ENCODE results near the gene SLC25A25. TPM values are rescaled to one million over a fixed set of nuclear protein-coding genes. Genes with fewer than 3 reads are reported as not detected.

SLC25A25 gene
- total and polyA plus RNA-seq, 10 of the 15 experiments (the other 5 are each of a cell fraction or from before 2014, with no cell fraction given), result 0.04 to 17.1 (median 12.4) TPM; not detected in 1

DNA sequence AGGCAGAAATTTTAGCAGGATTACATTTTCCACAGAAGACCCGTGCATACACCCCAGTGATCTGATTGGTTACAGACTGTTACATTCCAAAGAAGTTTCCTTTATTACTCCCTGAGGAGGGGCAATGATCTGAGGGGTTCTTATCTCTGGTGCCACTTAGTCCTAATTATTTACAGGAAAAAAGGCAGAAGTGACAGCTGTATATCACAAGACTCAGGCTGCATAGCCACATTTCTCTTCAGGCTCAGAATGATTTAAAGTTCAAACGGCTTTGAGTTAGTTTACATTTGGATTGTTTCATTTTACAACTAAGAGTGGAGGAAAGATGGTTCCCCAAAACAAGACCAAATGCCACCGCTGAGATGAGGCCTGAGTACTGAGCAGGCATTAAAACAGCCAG lies 18.2 kb upstream of the SLC25A25 start:
- 52% methylated on average over 3 of the region's 3 CpGs for WGBS (ENCODE audit: insufficient coverage, insufficient replicate concordance, low lambda C conversion rate, missing lambda C conversion rate)
- ChIA-PET CTCF (no interaction called here), RAD21 (ENCODE audit: unreplicated experiment) (no interaction called here), POLR2A (no interaction called here), SMC1A (ENCODE audit: uncharacterized antibody, unreplicated experiment) (no interaction called here)
- BruUV-seq (replicated peaks), result no TSS peak
- no peak overlapping the region for H3K4me3 ChIP-seq
- H3K36me3 ChIP-seq (ENCODE audit: control insufficient read depth in 2 of 2, insufficient read depth in 2 of 2, low read length in 1 of 2), result no peaks in the 10 kb centered on the region
- no peak for ATAC-seq
- H3K4me2 ChIP-seq (ENCODE audit: control insufficient read depth, insufficient read depth), result no peak overlapping the region
- no peaks in the 10 kb centered on the region for H3K9me3 ChIP-seq (replicated peaks; ENCODE audit: control insufficient read depth, insufficient read depth, low read length)
- no peak overlapping the region for H3K9ac ChIP-seq (ENCODE audit: control insufficient read depth, insufficient read depth, low read length)
- H3K79me2 ChIP-seq (ENCODE audit: control insufficient read depth, insufficient read depth, low read length), result no peaks in the 10 kb centered on the region
- intact Hi-C loops (cut with micrococcal nuclease; ENCODE audit: unreplicated experiment), result no loop called here
- no peaks in the 10 kb centered on the region for H3K4me1 ChIP-seq (ENCODE audit: control insufficient read depth, insufficient read depth, low read length)
- H3K27me3 ChIP-seq (replicated peaks in 1 of 2; ENCODE audit: control insufficient read depth in 2 of 2, insufficient read depth in 2 of 2, low read length in 1 of 2), result no peaks in the 10 kb centered on the region; a peak in 2 of 4 replicates
- no peak overlapping the region for H3K27ac ChIP-seq (ENCODE audit: control insufficient read depth, insufficient read depth)
- no peaks in the 10 kb centered on the region for H4K20me1 ChIP-seq (ENCODE audit: control insufficient read depth, insufficient read depth)
- no peak for DNase-seq (ENCODE audit: low read depth, low spot score)
- H2AFZ ChIP-seq (ENCODE audit: control insufficient read depth, low read depth, low read length), result no peak overlapping the region
- in situ Hi-C loops (cut with MboI), result no loop called here
- no peak for FAIRE-seq
- TF ChIP-seq, protein P1, sequence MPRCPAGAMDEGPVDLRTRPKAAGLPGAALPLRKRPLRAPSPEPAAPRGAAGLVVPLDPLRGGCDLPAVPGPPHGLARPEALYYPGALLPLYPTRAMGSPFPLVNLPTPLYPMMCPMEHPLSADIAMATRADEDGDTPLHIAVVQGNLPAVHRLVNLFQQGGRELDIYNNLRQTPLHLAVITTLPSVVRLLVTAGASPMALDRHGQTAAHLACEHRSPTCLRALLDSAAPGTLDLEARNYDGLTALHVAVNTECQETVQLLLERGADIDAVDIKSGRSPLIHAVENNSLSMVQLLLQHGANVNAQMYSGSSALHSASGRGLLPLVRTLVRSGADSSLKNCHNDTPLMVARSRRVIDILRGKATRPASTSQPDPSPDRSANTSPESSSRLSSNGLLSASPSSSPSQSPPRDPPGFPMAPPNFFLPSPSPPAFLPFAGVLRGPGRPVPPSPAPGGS (IDR thresholded peaks at IDR 0.05; ENCODE audit: borderline replicate concordance, insufficient read depth, low read depth, low read length, poor library complexity, severe bottlenecking), result no peak
- no peak for TF ChIP-seq NBN (IDR thresholded peaks at IDR 0.05)
- TF ChIP-seq CREM (IDR thresholded peaks at IDR 0.05; ENCODE audit: low read depth), result no peak
- no peak for TF ChIP-seq ZNF384 (IDR thresholded peaks at IDR 0.05; ENCODE audit: borderline replicate concordance, low read depth, low read length)
- no peak for TF ChIP-seq CHD2 (IDR thresholded peaks at IDR 0.05; ENCODE audit: borderline replicate concordance, low read depth, low read length)
- TF ChIP-seq, protein P2, sequence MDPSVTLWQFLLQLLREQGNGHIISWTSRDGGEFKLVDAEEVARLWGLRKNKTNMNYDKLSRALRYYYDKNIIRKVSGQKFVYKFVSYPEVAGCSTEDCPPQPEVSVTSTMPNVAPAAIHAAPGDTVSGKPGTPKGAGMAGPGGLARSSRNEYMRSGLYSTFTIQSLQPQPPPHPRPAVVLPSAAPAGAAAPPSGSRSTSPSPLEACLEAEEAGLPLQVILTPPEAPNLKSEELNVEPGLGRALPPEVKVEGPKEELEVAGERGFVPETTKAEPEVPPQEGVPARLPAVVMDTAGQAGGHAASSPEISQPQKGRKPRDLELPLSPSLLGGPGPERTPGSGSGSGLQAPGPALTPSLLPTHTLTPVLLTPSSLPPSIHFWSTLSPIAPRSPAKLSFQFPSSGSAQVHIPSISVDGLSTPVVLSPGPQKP (IDR thresholded peaks at IDR 0.05; ENCODE audit: low read depth, low read length), result no peak
- TF ChIP-seq, protein P3, sequence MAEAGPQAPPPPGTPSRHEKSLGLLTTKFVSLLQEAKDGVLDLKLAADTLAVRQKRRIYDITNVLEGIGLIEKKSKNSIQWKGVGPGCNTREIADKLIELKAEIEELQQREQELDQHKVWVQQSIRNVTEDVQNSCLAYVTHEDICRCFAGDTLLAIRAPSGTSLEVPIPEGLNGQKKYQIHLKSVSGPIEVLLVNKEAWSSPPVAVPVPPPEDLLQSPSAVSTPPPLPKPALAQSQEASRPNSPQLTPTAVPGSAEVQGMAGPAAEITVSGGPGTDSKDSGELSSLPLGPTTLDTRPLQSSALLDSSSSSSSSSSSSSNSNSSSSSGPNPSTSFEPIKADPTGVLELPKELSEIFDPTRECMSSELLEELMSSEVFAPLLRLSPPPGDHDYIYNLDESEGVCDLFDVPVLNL (IDR thresholded peaks at IDR 0.05; ENCODE audit: low read depth, low read length), result no peak
- TF ChIP-seq TBL1XR1 (IDR thresholded peaks at IDR 0.05; ENCODE audit: low read depth, low read length), result no peak
- no peak for TF ChIP-seq MTA3 (IDR thresholded peaks at IDR 0.05; ENCODE audit: borderline replicate concordance, low read length)
- TF ChIP-seq, protein P4, sequence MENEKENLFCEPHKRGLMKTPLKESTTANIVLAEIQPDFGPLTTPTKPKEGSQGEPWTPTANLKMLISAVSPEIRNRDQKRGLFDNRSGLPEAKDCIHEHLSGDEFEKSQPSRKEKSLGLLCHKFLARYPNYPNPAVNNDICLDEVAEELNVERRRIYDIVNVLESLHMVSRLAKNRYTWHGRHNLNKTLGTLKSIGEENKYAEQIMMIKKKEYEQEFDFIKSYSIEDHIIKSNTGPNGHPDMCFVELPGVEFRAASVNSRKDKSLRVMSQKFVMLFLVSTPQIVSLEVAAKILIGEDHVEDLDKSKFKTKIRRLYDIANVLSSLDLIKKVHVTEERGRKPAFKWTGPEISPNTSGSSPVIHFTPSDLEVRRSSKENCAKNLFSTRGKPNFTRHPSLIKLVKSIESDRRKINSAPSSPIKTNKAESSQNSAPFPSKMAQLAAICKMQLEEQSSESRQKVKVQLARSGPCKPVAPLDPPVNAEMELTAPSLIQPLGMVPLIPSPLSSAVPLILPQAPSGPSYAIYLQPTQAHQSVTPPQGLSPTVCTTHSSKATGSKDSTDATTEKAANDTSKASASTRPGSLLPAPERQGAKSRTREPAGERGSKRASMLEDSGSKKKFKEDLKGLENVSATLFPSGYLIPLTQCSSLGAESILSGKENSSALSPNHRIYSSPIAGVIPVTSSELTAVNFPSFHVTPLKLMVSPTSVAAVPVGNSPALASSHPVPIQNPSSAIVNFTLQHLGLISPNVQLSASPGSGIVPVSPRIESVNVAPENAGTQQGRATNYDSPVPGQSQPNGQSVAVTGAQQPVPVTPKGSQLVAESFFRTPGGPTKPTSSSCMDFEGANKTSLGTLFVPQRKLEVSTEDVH (IDR thresholded peaks at IDR 0.05; ENCODE audit: low read depth, partially characterized antibody), result no peak
- TF ChIP-seq, protein P5, sequence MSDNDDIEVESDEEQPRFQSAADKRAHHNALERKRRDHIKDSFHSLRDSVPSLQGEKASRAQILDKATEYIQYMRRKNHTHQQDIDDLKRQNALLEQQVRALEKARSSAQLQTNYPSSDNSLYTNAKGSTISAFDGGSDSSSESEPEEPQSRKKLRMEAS (IDR thresholded peaks at IDR 0.05; ENCODE audit: low read depth, low read length), result no peak
- TF ChIP-seq KLF5 (IDR thresholded peaks at IDR 0.05; ENCODE audit: partially characterized antibody), result no peak
- TF ChIP-seq, protein P6, sequence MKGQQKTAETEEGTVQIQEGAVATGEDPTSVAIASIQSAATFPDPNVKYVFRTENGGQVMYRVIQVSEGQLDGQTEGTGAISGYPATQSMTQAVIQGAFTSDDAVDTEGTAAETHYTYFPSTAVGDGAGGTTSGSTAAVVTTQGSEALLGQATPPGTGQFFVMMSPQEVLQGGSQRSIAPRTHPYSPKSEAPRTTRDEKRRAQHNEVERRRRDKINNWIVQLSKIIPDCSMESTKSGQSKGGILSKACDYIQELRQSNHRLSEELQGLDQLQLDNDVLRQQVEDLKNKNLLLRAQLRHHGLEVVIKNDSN (IDR thresholded peaks at IDR 0.05; ENCODE audit: borderline replicate concordance, extremely low read length, insufficient read depth, low read depth, low read length), result no peak

All from GM12878 (cell line).